GM20431 (cell line): Measurements from ENCODE around the gene KLHL1.
"Not testable (repeated sequence)": the region's sequence is repeated elsewhere in the genome, so short reads cannot be mapped to it uniquely, and the experiment has no call there.

Source experiments
- in situ Hi-C: fragments of 300-500 bp; cut with MseI, MboI; formaldehyde crosslinking; loops from one replicate; pipeline ENCODE4 v1.15.0; 2020; ENCODE audit warnings: low sequenced_read_pairs; ENCODE audit not compliant: unreplicated experiment

The KLHL1 gene

GRCh38 chr13:70108356-70109105 is at the start of gene KLHL1:
TSS of gene KLHL1 (minus strand) at chr13:70108452. CDS start at chr13:70107699, 753 bp downstream.
- in situ Hi-C loops: no loop called here

DNA sequence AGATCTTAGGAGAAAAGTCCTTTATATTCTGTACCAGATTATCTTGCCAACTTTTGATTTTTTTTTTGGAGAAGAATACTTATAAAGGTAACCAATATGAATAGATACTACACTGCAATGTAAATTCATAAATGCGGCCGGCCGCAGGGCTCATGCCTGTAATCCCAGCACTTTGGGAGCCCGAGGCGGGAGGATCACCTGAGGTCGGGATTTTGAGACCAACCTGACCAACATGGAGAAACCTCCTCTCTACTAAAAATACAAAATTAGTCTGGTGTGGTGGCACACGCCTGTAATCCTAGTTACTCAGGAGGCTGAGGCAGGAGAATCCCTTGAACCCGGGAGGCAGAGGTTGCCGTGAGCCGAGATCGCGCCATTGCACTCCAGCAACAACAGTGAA is 34.4 kb upstream of the KLHL1 start:
- in situ Hi-C loops: not testable (repeated sequence)

DNA sequence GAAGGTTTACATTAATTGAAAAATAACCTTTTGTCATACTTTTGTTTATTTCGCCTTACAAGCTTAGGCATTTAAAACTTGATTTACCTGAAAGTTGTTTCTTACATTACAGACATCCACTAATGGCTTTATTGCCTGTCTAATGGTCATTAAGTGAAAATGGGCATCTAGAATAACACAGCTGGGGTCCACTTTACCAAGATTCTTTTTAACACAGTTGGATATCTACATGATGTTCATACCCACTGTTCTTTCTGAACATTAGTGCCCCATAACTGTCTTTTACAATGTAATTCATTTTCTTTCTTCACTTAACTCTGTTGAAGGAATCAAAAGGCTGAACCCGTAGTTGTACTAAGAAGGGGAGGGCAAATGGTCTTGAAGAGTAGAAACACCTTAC is 19.8 kb upstream of the KLHL1 start:
- in situ Hi-C loops: no loop called here

GRCh38 chr13:70125693-70126092 is 17.4 kb upstream of the KLHL1 start:
- in situ Hi-C loops: no loop called here

DNA sequence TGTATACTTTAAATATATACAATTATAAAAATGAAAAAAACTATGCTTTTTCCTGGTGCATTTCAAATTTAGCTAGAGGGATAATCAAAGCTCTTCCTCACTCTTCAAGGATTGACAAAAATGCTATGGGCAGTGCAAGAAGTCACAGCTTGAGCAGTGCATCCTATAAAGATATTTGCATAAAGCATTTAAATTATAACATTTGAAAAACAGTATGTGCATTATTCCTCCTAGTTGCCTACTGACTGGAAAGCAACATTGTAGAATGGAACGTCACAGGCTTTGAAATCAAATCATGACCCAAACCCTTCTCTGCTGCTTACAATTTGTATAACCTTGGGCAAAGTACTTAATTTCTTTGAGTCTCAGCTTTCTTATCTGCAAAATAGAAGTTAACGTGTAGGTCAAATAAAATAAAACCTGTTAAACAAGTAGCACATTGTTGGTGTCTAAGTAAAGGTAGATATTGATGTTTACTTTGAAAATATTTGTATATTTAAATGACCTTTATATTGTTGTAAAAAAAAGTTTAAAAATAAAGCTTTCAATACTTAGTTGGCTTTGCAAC is 9.2 kb upstream of the KLHL1 start:
- in situ Hi-C loops: no loop called here

GRCh38 chr13:70107498-70108281 is 562 bp downstream of the KLHL1 start, which contains the start of gene ATXN8OS:
TSS of gene ATXN8OS (plus strand) at chr13:70107826.
- in situ Hi-C loops: no loop called here

- in situ Hi-C loops: no loop called here
These were observed 1.1 kb downstream of the KLHL1 start for GRCh38 chr13:70107125-70107497.

DNA sequence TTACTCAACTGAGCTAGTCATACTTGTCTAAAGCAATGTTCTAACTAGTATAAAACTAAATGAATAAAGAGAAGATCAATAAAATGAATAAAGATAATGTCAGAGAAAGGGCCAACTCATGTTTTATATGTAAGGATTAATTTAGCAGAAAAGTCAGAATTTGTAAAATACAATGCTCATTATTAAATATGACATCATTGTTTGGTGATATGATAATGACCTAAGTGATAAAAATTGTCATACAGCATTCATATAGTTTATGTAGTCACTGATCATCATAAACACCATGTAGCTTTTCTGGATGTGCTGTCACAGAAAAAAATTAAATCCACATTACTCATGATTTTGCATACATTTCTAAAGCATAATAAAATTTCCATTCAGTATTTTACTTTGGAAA is 3.8 kb downstream of the KLHL1 start:
- in situ Hi-C loops: no loop called here

GRCh38 chr13:70098669-70099068 is 9.6 kb downstream of the KLHL1 start:
- in situ Hi-C loops: no loop called here

DNA sequence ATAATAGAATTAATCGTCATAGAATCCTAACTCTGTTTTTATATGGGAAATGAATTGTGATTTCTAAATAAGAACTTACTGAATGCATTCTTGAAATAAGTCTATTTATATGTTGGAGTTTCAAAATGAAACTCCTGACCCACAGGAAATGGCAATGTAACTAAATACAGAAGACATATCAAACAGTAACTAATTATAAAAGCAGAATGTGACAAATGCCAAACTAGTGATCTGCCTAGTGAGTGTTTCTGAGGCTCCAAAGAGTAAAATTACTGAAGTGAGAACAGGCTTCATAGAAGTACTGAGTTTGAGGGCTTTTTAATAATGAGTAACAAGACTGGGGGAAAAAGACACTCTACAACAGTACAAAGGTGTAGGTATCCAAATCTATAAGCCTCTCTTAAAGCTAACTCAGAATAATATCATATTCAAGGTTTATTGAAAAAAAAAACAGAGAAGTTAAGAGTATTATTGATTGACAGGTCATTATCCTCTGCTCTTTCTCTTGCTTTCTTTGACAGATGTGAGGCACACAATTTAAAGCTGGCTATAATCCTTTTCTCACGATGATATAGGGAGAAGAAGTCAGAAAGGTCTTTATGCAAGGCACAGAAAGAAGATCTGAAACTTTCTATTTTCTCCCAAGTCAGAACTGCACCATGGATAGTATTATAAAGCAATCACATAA is 18.1 kb downstream of the KLHL1 start:
- in situ Hi-C loops: no loop called here

DNA sequence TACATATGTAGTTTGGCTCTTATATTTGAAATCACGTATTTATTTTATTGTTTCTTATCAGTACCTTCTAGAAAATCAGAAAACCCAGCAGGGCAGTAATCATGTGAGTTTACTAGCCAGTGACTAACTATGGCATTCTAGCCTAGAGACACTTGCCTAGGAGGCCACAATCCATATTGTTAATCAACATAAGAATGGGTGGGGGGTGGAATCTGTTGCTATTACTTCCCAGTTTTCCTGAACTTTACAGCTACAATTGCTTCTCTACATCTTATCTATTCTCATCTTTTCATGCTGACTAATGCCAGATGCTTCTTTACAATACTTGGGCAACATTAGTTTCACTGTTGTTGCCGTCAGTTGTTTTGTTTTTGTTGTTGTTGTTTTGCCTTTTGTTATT is 19.3 kb downstream of the KLHL1 start:
- in situ Hi-C loops: no loop called here

DNA sequence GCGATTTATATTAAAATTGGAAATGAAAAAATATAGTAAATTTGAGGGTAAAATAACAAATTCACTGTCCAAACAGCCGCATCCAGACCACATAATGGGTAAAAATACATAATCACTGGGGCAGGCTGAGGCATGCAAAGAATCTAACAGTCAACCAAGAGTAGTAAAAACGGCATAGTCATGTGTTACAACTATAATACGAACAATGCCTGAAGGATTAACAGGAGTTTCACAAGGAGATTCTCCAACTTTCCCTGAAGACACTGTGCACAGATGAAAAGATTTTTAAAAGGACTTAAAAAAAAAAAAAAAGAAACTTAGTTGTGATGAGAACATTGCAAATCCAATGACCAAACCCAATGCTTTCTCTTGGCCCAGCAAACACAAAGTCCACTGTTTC is 21.0 kb downstream of the KLHL1 start:
- in situ Hi-C loops: no loop called here

- in situ Hi-C loops: no loop called here
These were observed 28.2 kb downstream of the KLHL1 start for GRCh38 chr13:70080012-70080411.

DNA sequence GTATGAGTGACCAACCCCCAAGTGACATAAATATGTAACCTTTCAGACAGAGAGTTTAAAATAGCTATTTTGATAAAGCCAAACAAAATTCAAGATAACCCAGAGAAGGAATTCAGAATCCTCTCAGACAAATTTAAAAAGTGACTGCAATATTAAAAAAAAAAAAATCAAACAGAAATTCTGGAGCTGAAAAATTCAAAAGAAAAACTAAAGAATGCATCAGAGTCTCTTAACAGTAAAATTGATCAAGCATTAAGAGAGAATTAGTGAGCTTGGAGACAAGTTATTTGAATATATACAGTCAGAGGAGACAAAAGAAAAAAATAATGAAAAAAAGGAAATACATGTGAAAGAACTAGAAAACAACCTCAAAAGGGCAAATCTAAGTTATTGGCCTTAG is 53.7 kb downstream of the KLHL1 start:
- in situ Hi-C loops: no loop called here

DNA sequence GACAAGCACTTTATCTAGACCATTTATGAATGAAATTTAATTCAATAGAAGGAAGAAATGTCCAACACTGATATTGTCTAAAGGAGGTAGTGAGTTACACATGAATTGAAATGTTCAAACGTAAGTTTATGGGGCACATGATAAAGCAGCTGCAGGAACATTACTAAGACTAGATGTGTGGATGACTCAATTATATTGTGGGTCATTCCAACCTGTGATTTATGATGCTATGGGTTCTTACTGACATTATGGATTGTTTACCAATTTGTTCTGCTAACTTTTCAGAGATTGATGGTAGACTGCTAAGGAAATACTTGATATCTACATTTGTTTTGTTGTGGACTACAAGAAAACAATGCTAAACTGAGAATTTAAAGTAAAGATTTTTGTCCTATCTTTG is 56.7 kb downstream of the KLHL1 start:
- in situ Hi-C loops: no loop called here

- in situ Hi-C loops: no loop called here
These were observed 64.6 kb downstream of the KLHL1 start for GRCh38 chr13:70043685-70044084.

DNA sequence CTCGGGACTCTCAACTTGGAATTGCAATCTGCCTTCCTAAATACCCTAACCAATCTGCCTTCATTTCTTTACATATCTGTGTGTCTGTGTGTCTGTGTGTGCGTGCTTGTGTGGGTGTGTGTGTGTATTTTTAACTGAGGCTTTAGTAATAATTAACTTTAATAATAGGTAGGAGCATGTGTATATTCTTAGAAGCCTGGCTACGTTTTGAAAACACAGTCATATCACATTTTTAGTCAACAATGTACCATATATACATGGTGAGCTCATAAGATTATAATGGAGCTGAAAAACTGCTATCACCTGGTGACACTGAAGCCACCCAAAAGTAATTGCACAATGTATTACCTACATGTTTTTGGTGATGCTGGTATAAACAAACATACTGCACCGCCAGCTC is 66.1 kb downstream of the KLHL1 start:
- in situ Hi-C loops: no loop called here

GRCh38 chr13:70034286-70034685 is 74.0 kb downstream of the KLHL1 start:
- in situ Hi-C loops: no loop called here

DNA sequence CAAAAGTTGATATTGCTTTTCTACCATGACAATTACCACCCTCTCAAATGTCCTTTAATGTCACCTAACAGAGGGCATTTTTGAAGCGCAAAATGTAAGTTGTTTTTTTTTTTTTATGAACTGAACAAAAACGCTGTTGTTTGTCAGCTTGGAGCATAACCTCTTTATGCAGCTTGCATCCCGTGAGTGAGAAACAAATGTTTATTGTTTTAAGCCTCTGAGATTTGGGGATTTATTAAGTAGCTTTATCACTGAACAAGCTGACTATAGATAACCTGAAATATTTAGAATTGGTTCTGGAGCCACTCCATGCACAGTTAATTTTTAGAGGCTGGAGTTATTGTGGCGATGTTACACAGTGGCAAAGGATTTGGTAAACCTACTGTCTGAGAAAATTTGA is 80.7 kb downstream of the KLHL1 start:
- in situ Hi-C loops: no loop called here

DNA sequence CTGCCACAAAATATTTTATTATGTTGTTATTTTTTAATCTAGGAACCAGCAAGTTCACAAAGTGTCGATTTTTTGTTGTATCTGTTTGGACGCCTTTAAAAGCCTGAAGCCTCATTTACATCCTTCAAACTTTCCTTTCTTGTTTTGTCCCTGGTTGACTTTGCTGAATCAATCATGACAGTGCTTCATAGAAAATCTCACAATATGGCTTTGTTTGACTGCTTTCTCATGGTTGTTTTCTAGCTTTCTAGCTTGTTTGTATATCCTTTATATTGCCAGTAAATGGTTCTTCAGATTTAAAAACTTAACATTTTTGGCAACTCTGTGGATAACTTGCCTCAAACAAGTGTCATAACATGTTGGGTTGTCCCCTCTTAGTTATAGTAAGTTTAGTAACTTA is 84.7 kb downstream of the KLHL1 start:
- in situ Hi-C loops: no loop called here

- in situ Hi-C loops: no loop called here
These were observed 85.6 kb downstream of the KLHL1 start for GRCh38 chr13:70022646-70023045.
